Aorta (tissue), 5 donors: ENCODE data around the gene HSPD1. TPM values are rescaled to one million over a fixed set of nuclear protein-coding genes. Genes with fewer than 3 reads are reported as not detected.
A peak's percentile ranks its signal among the peaks of the same experiment; 100 is the strongest.
"Not testable (repeated sequence)": the region's sequence is repeated elsewhere in the genome, so short reads cannot be mapped to it uniquely, and the experiment has no call there.

Experiments
- ATAC-seq: fragments of 200-7000 bp; cut with Tn5 transposase; one replicate; pipeline ENCODE4 v1.9.1; 2022; ENCODE audit warnings: moderate library complexity; ENCODE audit not compliant: low FRiP score
- DNase-seq, 2 donors: peaks; one replicate each; pipeline ENCODE4 v3.0.0-alpha.2; 2020
- H3K27ac ChIP-seq, 2 donors: one replicate each; pipeline ENCODE4 v1.5.1; 2013; ENCODE audit warnings: low read length in 2 of 2, mild to moderate bottlenecking in 2 of 2, moderate library complexity in 2 of 2, control low read depth in 1 of 2, inconsistent platforms in 1 of 2, low read depth in 1 of 2
- H3K27me3 ChIP-seq, 2 donors: one replicate each; pipeline ENCODE4 v1.6.1; 2013; ENCODE audit warnings: control low read depth in 1 of 2, low read length in 1 of 2, mild to moderate bottlenecking in 1 of 2, moderate library complexity in 1 of 2; ENCODE audit not compliant: insufficient read depth in 2 of 2, control insufficient read depth in 1 of 2
- H3K36me3 ChIP-seq, 2 donors: one replicate each; pipeline ENCODE4 v1.6.1; 2013; ENCODE audit warnings: control low read depth in 1 of 2, low read length in 1 of 2, mild to moderate bottlenecking in 1 of 2; ENCODE audit not compliant: insufficient read depth in 2 of 2, control insufficient read depth in 1 of 2
- H3K4me1 ChIP-seq, 2 donors: one replicate each; pipeline ENCODE4 v1.6.1; 2013; ENCODE audit warnings: low read length in 2 of 2, control low read depth in 1 of 2, mild to moderate bottlenecking in 1 of 2, moderate library complexity in 1 of 2; ENCODE audit not compliant: insufficient read depth in 2 of 2, control insufficient read depth in 1 of 2
- H3K4me3 ChIP-seq, 2 donors: one replicate each; pipeline ENCODE4 v1.5.1; 2013; ENCODE audit warnings: low read length in 2 of 2, control low read depth in 1 of 2, mild to moderate bottlenecking in 1 of 2
- H3K9me3 ChIP-seq: one replicate; pipeline ENCODE4 v1.6.1; 2013; ENCODE audit warnings: mild to moderate bottlenecking, low read length; ENCODE audit not compliant: control insufficient read depth
- WGBS, 2 donors: extraction: QIAGEN DNeasy Blood & Tissue Kit; methylation state at CpG; one replicate each; pipeline ENCODE4 v1.1.7; 2013; 5-methylcytosine and 5-hydroxymethylcytosine counted together
- intact Hi-C, 2 donors: fragments of 100-400 bp; cut with DNase I; formaldehyde crosslinking; loops; one replicate each; pipeline versions ENCODE4 v1.14.2 to v1.15.0; 2022
- polyA plus RNA-seq, 2 donors: library from polyadenylated mRNA; stranded (reverse); fragments of 200-250 nt; gene quantifications; one replicate each; pipeline ENCODE4 v1.2.3, GENCODE V29; 2013
- total RNA-seq, 2 donors: library from RNA; stranded (reverse); fragmentation: NEBNext Ultra II Directional; extraction: Animal tissue kit (Norgen Biotek cat#: 25700); gene quantifications; one replicate each; pipeline ENCODE4 v1.2.1, GENCODE V29; 2021
- donor health status: healthy with polysubstance abuse.
- donor health status: Bipolar disorder and iron deficiency.
- donor health status: DM: no; HTN: no; CAD: no.
- donor health status: DM: no; HTN: no; CAD: no.
- donor health status: DM: yes; HTN: yes; CAD: no.

The HSPD1 gene
- total and polyA plus RNA-seq, 4 donors, result 74.4 to 149 (median 114) TPM

DNA sequence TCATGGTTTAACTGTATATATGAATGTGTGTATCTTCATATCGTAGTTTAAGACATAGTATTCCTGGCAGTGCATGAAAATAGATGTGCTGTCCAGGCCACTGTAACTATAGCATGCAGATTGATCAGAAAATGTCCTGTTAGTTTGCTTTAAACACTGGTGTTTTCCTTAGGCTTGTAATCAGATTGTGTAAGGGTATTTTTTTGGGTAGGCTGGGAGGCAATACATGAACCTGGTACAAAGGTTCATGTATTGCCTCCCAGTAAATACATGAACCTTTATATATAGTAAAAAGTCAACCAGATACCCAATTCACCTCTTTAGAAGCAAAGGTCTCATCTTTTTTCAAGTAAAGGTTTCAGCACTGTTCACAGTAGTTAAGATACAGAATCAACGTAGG lies 44.7 kb downstream of the HSPD1 start:
- no peaks in the 10 kb centered on the region for H3K4me1 ChIP-seq
- H3K4me3 ChIP-seq, result peak overlapping the region; percentile 53 to 75
- ATAC-seq, result no peak
- intact Hi-C loops, result loop anchor here (5.0 to 10.0 kb wide), 2 partner anchors 42 to 250 kb away; partner anchors contain the start of genes HSPD1 (in 1 of the 2) and MARS2 (in 1 of the 2)
- no peak overlapping the region for H3K27ac ChIP-seq
- 64 to 71% methylated on average over 2 of the region's 2 CpGs for WGBS, 2 donors
- no peak for DNase-seq
- H3K36me3 ChIP-seq, result peaks cover 0 to 4% of the 10 kb centered on the region in 2 donors
- no peaks in the 10 kb centered on the region for H3K27me3 ChIP-seq
- H3K9me3 ChIP-seq, result no peaks in the 10 kb centered on the region

DNA sequence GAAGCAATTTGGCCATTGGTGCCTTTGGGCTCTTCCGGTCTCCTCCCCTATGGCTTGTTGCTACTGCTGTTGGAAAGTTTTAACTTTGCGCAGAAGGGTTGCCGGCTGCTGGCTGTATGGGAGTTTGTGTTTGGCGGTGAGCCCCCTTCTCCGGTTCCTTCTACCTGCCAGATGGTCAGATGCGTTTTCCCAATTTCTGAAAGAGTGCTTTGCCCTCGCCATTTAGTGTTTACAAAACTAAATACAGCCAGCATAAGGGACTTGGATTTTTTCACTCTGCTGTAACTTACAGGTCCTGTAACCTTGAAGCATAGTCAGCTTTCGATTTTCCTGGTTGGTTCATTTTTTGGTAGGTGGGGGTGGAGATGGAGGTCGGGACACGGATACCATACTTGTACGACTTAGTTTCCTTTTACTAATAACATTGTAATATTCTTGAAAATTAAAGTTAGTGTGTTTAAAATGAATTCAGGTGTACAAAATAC lies 45.7 kb downstream of the HSPD1 start:
- intact Hi-C loops, result loop anchor here in 1 of 2 donors (1.0 to 10.0 kb wide), 3 partner anchors 19 to 251 kb away; partner anchors contain the start of genes HSPE1, MARS2 and SF3B1

GRCh38 chr2:197453123-197453913 lies 46.3 kb downstream of the HSPD1 start, which contains the start of gene COQ10B:
Gene COQ10B, plus strand, starts transcription at chr2:197453552. Its CDS starts 9 bp downstream, at chr2:197453561.
- no peaks in the 10 kb centered on the region for H3K4me1 ChIP-seq
- peak within 1 kb of the TSS; percentile 53 to 75 for H3K4me3 ChIP-seq
- H3K36me3 ChIP-seq, result no peaks in the 10 kb centered on the region
- H3K27ac ChIP-seq, result peak within 1 kb of the TSS; percentile 77 to 94
- DNase-seq, result peak; percentile 100
- intact Hi-C loops, result loop anchor here in 1 of 2 donors (1.0 to 10.0 kb wide), 3 partner anchors 18 to 251 kb away; partner anchors contain the start of genes HSPE1, MARS2 and SF3B1
- WGBS, 2 donors, result 0% methylated on average over 70 of the region's 70 CpGs
- no peaks in the 10 kb centered on the region for H3K9me3 ChIP-seq
- H3K27me3 ChIP-seq, result no peaks in the 10 kb centered on the region
- peak; percentile 99 for ATAC-seq

More for the DNA sequence above, 45.7 kb downstream of the HSPD1 start:
- 0 to 1% methylated on average over 11 of the region's 11 CpGs for WGBS, 2 donors
- ATAC-seq (peak; percentile 89), DNase-seq (peak in 1 of 2 donors; percentile 92)
- H3K27me3 ChIP-seq, result no peaks in the 10 kb centered on the region
- H3K4me1 ChIP-seq, result no peaks in the 10 kb centered on the region
- no peaks in the 10 kb centered on the region for H3K9me3 ChIP-seq
- peak overlapping the region; percentile 7 to 94 for H3K27ac ChIP-seq
- H3K4me3 ChIP-seq, result peak overlapping the region; percentile 53 to 75
- peaks cover 0 to under 1% of the 10 kb centered on the region in 2 donors for H3K36me3 ChIP-seq

- peak overlapping the region; percentile 42 to 47 for H3K27ac ChIP-seq
- intact Hi-C loops, result loop anchor here in 1 of 2 donors (1.0 to 10.0 kb wide), 3 partner anchors 17 to 252 kb away; partner anchors contain the start of genes HSPE1, MARS2 and SF3B1
- H3K36me3 ChIP-seq, result no peaks in the 10 kb centered on the region
- H3K9me3 ChIP-seq, result no peaks in the 10 kb centered on the region
- 3% methylated on average over 11 of the region's 11 CpGs for WGBS, 2 donors
- ATAC-seq (no peak), DNase-seq (no peak)
- no peaks in the 10 kb centered on the region for H3K4me1 ChIP-seq
- peak overlapping the region; percentile 20 to 34 for H3K4me3 ChIP-seq
- no peaks in the 10 kb centered on the region for H3K27me3 ChIP-seq
These were observed 46.9 kb downstream of the HSPD1 start for GRCh38 chr2:197452754-197453122.

- ATAC-seq, H3K27ac ChIP-seq, H3K4me1 ChIP-seq, H3K36me3 ChIP-seq, DNase-seq, H3K4me3 ChIP-seq, H3K9me3 ChIP-seq, H3K27me3 ChIP-seq: not testable (repeated sequence)
- 85 to 86% methylated on average over 6 of the region's 6 CpGs for WGBS, 2 donors
- intact Hi-C loops, result loop anchor here in 1 of 2 donors (10.0 kb wide), 1 partner anchor 254 kb away; the partner anchor contains the start of gene MARS2
These were observed 48.7 kb downstream of the HSPD1 start for GRCh38 chr2:197450935-197451358.

DNA sequence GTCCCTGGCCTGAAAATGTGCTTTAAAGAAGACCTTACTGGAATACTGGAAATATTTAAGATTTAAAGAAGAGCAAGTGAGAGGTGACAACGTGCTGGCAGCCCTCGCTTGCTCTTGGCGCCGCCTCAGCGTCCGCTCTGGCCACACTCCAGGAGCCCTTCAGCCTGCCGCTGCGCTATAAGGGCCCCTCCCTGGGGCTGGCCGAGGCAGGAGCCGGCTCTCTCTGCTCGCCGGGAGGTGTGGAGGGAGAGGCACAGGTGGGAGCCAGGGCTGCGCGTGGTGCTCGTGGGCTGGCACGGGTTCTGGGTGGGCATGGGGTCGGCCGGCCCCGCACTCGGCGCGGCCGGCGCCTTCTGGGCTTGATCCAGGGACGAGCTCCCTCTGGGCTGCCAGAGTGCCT lies 49.2 kb downstream of the HSPD1 start:
- WGBS, 2 donors, result 90 to 93% methylated on average over 25 of the region's 25 CpGs
- H3K4me3 ChIP-seq, result no peak overlapping the region
- intact Hi-C loops, result loop anchor here in 1 of 2 donors (10.0 kb wide), 1 partner anchor 254 kb away; the partner anchor contains the start of gene MARS2
- ATAC-seq (no peak), DNase-seq (no peak)
- H3K4me1 ChIP-seq, result no peaks in the 10 kb centered on the region
- no peaks in the 10 kb centered on the region for H3K9me3 ChIP-seq
- no peaks in the 10 kb centered on the region for H3K27me3 ChIP-seq
- no peak overlapping the region for H3K27ac ChIP-seq
- no peaks in the 10 kb centered on the region for H3K36me3 ChIP-seq

GRCh38 chr2:197446844-197447243 lies 52.8 kb downstream of the HSPD1 start:
- DNase-seq (no peak), ATAC-seq (no peak)

DNA sequence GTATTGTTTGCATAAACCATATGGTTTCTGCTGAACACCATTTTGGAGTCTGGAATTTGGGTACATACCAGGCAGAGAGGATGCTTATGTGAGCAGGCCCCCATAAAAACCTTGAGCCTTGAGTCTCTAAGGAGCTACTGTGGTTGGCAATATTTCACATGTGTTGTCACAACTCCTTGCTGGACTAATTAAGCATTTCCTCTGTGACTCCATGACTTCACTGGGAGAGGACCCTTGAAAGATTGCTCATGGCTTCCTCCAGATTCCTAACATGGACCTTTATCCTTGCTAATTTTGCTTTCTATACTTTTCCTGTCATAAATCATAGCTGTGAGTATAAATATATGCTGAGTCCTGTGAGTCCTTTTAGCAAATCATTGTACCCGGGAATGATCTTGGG lies 53.9 kb downstream of the HSPD1 start:
- intact Hi-C loops, result no loop called here
- no peaks in the 10 kb centered on the region for H3K9me3 ChIP-seq
- no peak for ATAC-seq
- no peaks in the 10 kb centered on the region for H3K27me3 ChIP-seq
- no peak overlapping the region for H3K27ac ChIP-seq
- no peak overlapping the region for H3K4me3 ChIP-seq
- DNase-seq, result no peak
- H3K4me1 ChIP-seq, result no peaks in the 10 kb centered on the region
- 52% methylated on average over 1 of the region's 1 CpG for WGBS, 2 donors
- no peaks in the 10 kb centered on the region for H3K36me3 ChIP-seq

More at GRCh38 chr2:197446844-197447243, 52.8 kb downstream of the HSPD1 start:
- intact Hi-C loops, result no loop called here
- Histone ChIP-seq H3K4me3 (no peak overlapping the region), H3K36me3 (no peaks in the 10 kb centered on the region), H3K27me3 (no peaks in the 10 kb centered on the region), H3K4me1 (no peaks in the 10 kb centered on the region), H3K27ac (no peak overlapping the region), H3K9me3 (no peaks in the 10 kb centered on the region)
